ENCODE data around the gene OTOS.

The OTOS gene

GRCh38 chr2:240111253-240111652, 29.2 kb downstream of the OTOS start:
- DNase-seq: no peak

- no peak for DNase-seq
These were observed 31.1 kb downstream of the OTOS start for GRCh38 chr2:240109386-240109785.

- no peak for DNase-seq
These were observed 33.0 kb downstream of the OTOS start for GRCh38 chr2:240107477-240107796.

- no peak for DNase-seq
These were observed 33.5 kb downstream of the OTOS start for GRCh38 chr2:240106765-240107476.

GRCh38 chr2:240105982-240106381, 34.5 kb downstream of the OTOS start:
- no peak for DNase-seq

GRCh38 chr2:240103136-240103535, 37.3 kb downstream of the OTOS start:
- no peak for DNase-seq

GRCh38 chr2:240098349-240098748, 42.1 kb downstream of the OTOS start:
- no peak for DNase-seq

GRCh38 chr2:240095556-240096523, 44.6 kb downstream of the OTOS start:
- DNase-seq: no peak

- DNase-seq: no peak
These were observed 51.2 kb downstream of the OTOS start for GRCh38 chr2:240089306-240089705.

Measured in NCI-H1436 treated with DMSO at 0.1 percent for 48 hours (cell line).